ENCODE measurements around the gene ZNF341.

Gene ZNF341

GRCh38 chr20:33810259-33810658, 78.5 kb downstream of the ZNF341 start:
- no peak for DNase-seq (ENCODE audit: low spot score)
- no peak for TF ChIP-seq CTCF (IDR thresholded peaks at IDR 0.05)

DNA sequence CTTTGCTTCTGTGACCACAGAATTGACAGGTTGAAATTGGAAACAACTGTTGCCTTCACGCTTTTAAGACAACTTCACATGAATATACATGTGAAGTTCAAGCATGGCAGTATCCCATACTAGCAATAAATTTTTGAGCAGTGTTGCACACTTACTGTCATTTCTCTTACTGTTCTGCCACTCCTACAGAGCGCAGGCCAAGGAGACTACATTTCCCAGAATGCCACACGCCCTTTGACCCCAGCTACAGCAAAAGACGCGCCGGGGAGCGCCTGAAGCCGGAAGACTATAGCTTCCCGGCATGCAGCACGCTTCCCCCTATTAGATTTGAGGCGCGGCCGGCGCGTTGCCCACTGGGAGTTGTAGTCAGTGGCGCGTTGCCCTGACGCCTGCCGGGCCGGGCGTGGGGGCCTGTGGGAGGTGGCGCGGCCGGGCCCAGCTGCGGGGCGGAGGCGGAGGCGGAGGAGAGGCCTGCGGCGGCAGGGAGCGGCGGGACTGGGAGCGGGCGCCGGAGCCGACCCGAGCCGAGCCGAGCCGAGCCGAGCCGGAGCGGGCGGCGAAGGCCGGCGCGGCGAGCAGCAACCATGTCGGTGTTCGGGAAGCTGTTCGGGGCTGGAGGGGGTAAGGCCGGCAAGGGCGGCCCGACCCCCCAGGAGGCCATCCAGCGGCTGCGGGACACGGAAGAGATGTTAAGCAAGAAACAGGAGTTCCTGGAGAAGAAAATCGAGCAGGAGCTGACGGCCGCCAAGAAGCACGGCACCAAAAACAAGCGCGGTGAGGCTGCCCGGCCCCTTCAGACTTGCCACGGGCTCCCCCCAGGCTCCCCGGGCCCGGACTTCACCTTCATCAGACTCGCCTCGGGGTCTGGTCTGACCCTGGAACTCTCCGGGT, 79.3 kb downstream of the ZNF341 start, which contains the start of gene CHMP4B:
Gene CHMP4B, plus strand, starts transcription at position 464 of the 891 bp plus-strand sequence. Its CDS starts 121 bp downstream, at position 585.
- H3K27ac ChIP-seq: peak within 1 kb of the TSS; percentile 92 to 93
- H3K4me3 ChIP-seq: peak within 1 kb of the TSS; percentile 82
- DNase-seq (ENCODE audit: low spot score): peak; percentile 99
- TF ChIP-seq CTCF (IDR thresholded peaks at IDR 0.05): no peak

More at GRCh38 chr20:33810259-33810658, 78.5 kb downstream of the ZNF341 start:
- H3K27ac ChIP-seq: no peak overlapping the region
- H3K4me3 ChIP-seq: no peak overlapping the region

DNA sequence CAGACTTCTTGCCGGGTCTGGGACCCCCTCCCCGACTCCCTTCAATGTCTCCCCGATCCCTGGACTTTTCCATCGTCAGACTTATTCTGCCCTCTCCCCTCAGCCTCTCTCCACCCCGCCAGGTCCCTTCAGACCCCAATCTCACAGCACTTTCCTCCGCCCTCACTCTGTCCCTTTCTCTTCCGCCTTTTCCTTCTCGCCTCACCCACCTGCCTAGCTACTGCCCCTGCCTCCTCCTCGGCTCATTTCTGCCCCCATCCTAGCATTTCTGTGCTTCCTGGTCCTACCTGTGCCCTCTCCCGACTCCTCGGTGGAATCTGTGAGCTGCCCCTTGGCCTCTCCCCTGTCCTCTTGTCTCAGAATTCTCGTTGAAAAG, 80.0 kb downstream of the ZNF341 start:
- DNase-seq (ENCODE audit: low spot score): no peak
- Histone ChIP-seq H3K27ac (peak overlapping the region; percentile 92 to 93), H3K4me3 (peak overlapping the region; percentile 82)
- TF ChIP-seq CTCF (IDR thresholded peaks at IDR 0.05): no peak

GRCh38 chr20:33812152-33812849, 80.5 kb downstream of the ZNF341 start:
- DNase-seq (ENCODE audit: low spot score): peak; percentile 83
- TF ChIP-seq CTCF (IDR thresholded peaks at IDR 0.05): no peak
- H3K4me3 ChIP-seq: peak overlapping the region; percentile 82

DNA sequence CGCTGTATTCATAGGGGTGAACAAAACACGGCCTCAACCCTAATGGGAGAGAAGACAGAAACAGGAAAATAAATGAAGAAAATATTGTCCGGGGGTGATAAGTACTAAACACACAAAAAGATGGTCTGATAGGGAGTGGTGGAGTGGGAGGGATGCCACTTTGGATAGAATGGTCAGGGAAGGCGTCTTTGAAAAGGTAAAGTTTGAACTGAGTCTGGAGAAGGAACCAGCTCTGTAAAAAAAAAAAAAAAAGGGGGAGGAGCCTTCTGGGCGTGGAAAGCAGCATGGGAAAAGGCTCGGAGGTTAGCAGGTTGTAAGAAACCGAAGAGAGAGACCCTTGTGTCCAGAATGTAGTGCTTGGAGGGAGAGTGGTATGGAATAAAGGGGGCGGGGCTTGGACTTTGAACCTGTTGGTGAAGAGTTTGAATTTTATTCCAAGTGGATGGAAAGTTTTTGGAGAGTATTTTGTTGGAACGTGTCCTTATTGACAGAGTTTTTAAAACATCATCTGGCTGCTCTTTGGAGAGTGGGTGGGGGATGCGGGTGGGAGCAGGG, 81.2 kb downstream of the ZNF341 start:
- TF ChIP-seq CTCF (IDR thresholded peaks at IDR 0.05): no peak
- no peak for DNase-seq (ENCODE audit: low spot score)
- Histone ChIP-seq H3K4me3 (peak overlapping the region; percentile 82), H3K27ac (peak overlapping the region; percentile 92 to 93)

More at GRCh38 chr20:33812152-33812849, 80.5 kb downstream of the ZNF341 start:
- peak overlapping the region; percentile 92 to 93 for H3K27ac ChIP-seq

DNA sequence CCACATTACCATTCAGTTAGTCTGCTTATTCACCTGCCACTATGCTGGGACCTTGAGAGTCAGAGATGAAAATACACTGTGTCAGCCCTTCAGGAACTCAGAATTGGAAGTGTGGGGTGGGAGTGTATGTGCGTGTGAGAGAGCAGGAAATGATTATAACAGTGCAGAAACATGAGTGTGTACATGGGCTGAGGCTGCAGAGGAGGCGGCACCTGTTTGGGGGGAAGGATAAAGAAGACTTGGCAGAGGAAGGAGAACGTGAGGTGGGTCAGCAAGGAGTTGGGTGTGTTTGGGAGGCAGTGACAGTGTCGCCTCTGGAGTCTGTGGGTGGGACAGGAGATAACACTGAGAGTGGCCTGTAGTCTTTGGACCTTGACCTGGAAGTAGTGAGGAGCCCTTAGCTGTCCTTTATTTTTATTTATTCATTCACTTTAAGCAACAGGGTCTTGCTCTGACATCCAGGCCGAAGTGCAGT, 82.5 kb downstream of the ZNF341 start:
- no peak for TF ChIP-seq CTCF (IDR thresholded peaks at IDR 0.05)
- H3K27ac ChIP-seq: no peak overlapping the region
- DNase-seq (ENCODE audit: low spot score): no peak
- H3K4me3 ChIP-seq: no peak overlapping the region

All from coronary artery (tissue), 2 donors.